HPDE6-E6E7 (cell line): Measurements from ENCODE around the gene HDAC7.
A peak's percentile ranks its signal among the peaks of the same experiment; 100 is the strongest.

ENCODE experiments used
- DNase-seq: peaks from one replicate; pipeline ENCODE4 v3.0.0; 2011; ENCODE audit warnings: missing footprints; ENCODE audit errors: extremely low spot score

The HDAC7 gene

GRCh38 chr12:47763481-47764346 is 56.0 kb downstream of the HDAC7 start:
- DNase-seq: no peak

GRCh38 chr12:47762850-47763465 is 56.7 kb downstream of the HDAC7 start:
- DNase-seq: no peak

- peak; percentile 94 for DNase-seq
Observed at GRCh38 chr12:47758834-47759690, 60.6 kb downstream of the HDAC7 start, which contains the start of gene RAPGEF3. Gene RAPGEF3 (minus strand): TSS chr12:47758880. CDS start chr12:47758556, 324 bp downstream.

- DNase-seq: no peak
Observed at GRCh38 chr12:47758584-47758833, 61.2 kb downstream of the HDAC7 start.

GRCh38 chr12:47757840-47758583 is 61.7 kb downstream of the HDAC7 start:
- DNase-seq: no peak

GRCh38 chr12:47757364-47757839 is 62.3 kb downstream of the HDAC7 start:
- DNase-seq: no peak

- no peak for DNase-seq
Observed at GRCh38 chr12:47755655-47756562, 63.8 kb downstream of the HDAC7 start.

GRCh38 chr12:47754881-47755280 is 64.8 kb downstream of the HDAC7 start:
- DNase-seq: no peak

- DNase-seq: no peak
Observed at GRCh38 chr12:47754126-47754525, 65.6 kb downstream of the HDAC7 start.

- DNase-seq: no peak
Observed at GRCh38 chr12:47753021-47754001, 66.4 kb downstream of the HDAC7 start.

GRCh38 chr12:47752552-47752951 is 67.2 kb downstream of the HDAC7 start:
- DNase-seq: peak; percentile 87

- no peak for DNase-seq
Observed at GRCh38 chr12:47752121-47752520, 67.6 kb downstream of the HDAC7 start.

- no peak for DNase-seq
Observed at GRCh38 chr12:47751561-47751960, 68.1 kb downstream of the HDAC7 start.

- DNase-seq: no peak
Observed at GRCh38 chr12:47750916-47751470, 68.7 kb downstream of the HDAC7 start.

- no peak for DNase-seq
Observed at GRCh38 chr12:47750229-47750798, 69.4 kb downstream of the HDAC7 start.

- no peak for DNase-seq
Observed at GRCh38 chr12:47748899-47749298, 70.8 kb downstream of the HDAC7 start.

- DNase-seq: no peak
Observed at GRCh38 chr12:47748507-47748828, 71.2 kb downstream of the HDAC7 start.

GRCh38 chr12:47747596-47748506 is 71.9 kb downstream of the HDAC7 start:
- no peak for DNase-seq
